Measurements from ENCODE around the gene SLC13A2.

Gene SLC13A2

DNA sequence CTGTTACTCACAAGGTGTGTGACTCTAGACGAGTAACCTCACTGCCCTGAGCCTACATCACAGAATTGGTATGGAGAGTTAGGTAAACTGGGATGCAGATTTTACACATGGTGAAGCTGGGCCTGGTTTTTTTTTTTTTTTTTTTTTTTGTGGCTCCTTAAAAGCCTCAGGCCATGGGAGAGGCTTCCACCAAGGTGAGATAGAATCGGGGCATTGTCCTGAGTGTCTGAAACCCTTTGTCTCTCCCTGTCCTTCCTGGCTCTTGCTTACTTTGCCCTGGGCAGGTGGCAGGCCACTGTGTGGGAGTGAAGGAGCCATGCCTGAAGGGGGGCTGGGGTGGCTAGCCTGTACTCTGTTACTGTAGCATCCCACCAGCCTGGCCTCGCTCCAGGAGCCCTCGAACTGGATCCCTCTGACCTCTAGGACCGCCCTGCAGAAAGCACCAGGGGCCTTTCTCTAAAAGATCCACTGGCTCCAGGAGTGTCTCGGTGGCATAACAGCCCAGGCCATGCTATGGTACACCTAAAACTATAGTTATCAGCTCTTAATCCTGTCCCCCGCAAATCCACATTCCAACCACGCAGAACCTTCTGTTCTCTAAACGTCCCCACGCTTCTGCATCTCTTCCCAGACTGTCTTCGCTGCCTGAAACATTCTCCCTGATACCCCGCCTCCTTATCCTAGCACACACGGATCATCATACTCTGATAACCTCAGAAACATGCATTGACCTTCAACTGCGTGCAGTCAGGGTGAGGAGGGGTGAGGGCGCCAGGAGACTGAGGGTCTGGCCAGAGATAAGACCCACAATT is 1.7 kb upstream of the SLC13A2 start:
- Histone ChIP-seq H3K4me2 (ENCODE audit: low read length) (no peak overlapping the region), H3K4me3 (ENCODE audit: low read length) (no peak overlapping the region), H3K9ac (ENCODE audit: low read length) (no peak overlapping the region), H4K5ac (ENCODE audit: low read length) (no peak overlapping the region), H3K4ac (ENCODE audit: low read depth, low read length) (no peak overlapping the region), H3K56ac (ENCODE audit: low read length) (peak overlapping the region; percentile 25), H2BK15ac (replicated peaks; ENCODE audit: low read depth) (no peak overlapping the region), H3K79me1 (ENCODE audit: low read length) (no peaks in the 10 kb centered on the region), H3K4me1 (ENCODE audit: control insufficient read depth, low read depth, low read length) (no peaks in the 10 kb centered on the region), H3K79me2 (ENCODE audit: control insufficient read depth, insufficient read depth, low read length) (no peaks in the 10 kb centered on the region), H3K27ac (ENCODE audit: low read depth, low read length) (no peak overlapping the region), H2BK120ac (ENCODE audit: low read depth, low read length) (no peak overlapping the region), H3K18ac (ENCODE audit: low read length) (no peak overlapping the region), H2AK5ac (ENCODE audit: low read length) (no peak overlapping the region), H2BK5ac (ENCODE audit: low read length) (no peak overlapping the region), H4K8ac (ENCODE audit: low read depth, low read length) (no peak overlapping the region), H3K23ac (ENCODE audit: low read length) (no peak overlapping the region), H3K36me3 (ENCODE audit: control insufficient read depth, insufficient read depth, low read length) (no peaks in the 10 kb centered on the region), H3K27me3 (ENCODE audit: insufficient read depth, low read length, poor library complexity) (no peaks in the 10 kb centered on the region)
- WGBS (ENCODE audit: extremely low coverage, insufficient coverage, low lambda C conversion rate): no CpG with 5 or more reads among the region's 15 CpGs
- DNase-seq: peak; percentile 40

DNA sequence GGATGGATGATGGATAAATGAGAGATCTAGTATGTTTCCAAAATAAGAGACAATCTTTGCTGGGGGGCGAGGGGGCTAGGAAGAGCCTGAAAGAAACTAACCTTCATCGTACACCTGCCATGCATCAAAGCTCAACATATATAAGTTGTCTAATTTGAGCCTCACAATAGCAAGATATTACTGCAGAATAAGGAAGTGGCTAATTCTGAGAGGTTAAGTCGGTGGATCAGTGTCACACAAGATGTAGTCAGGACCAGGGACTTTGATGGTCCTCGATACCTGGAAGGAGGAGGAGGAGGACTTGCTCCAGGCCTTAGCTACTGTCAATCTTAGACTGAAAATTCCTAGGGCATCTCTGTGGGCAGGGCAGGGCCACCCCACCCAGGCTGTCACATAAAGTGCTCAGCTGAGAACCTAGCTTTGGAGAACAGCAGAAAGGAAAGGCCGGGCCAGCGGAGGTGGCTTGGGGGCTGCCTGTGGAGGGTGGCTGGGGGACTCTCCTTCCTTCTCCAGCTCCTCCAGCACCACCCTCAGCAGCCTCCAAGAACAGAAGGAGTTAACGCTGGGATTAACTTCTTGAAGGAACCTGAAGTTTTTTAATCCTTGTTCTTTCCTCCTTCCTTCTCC is 460 bp upstream of the SLC13A2 start:
- Histone ChIP-seq H3K27me3 (ENCODE audit: insufficient read depth, low read length, poor library complexity) (no peaks in the 10 kb centered on the region), H4K8ac (ENCODE audit: low read depth, low read length) (no peak overlapping the region), H2BK15ac (replicated peaks; ENCODE audit: low read depth) (no peak overlapping the region), H2AK5ac (ENCODE audit: low read length) (no peak overlapping the region), H3K27ac (ENCODE audit: low read depth, low read length) (no peak overlapping the region), H3K79me2 (ENCODE audit: control insufficient read depth, insufficient read depth, low read length) (no peaks in the 10 kb centered on the region), H2BK5ac (ENCODE audit: low read length) (no peak overlapping the region), H3K36me3 (ENCODE audit: control insufficient read depth, insufficient read depth, low read length) (no peaks in the 10 kb centered on the region), H3K9ac (ENCODE audit: low read length) (no peak overlapping the region), H3K79me1 (ENCODE audit: low read length) (no peaks in the 10 kb centered on the region), H3K56ac (ENCODE audit: low read length) (no peak overlapping the region), H3K4ac (ENCODE audit: low read depth, low read length) (no peak overlapping the region), H2BK120ac (ENCODE audit: low read depth, low read length) (no peak overlapping the region), H3K4me1 (ENCODE audit: control insufficient read depth, low read depth, low read length) (no peaks in the 10 kb centered on the region), H3K4me2 (ENCODE audit: low read length) (no peak overlapping the region), H3K23ac (ENCODE audit: low read length) (no peak overlapping the region), H4K5ac (ENCODE audit: low read length) (no peak overlapping the region), H3K4me3 (ENCODE audit: low read length) (no peak overlapping the region), H3K18ac (ENCODE audit: low read length) (no peak overlapping the region)
- no peak for DNase-seq
- no CpG with 5 or more reads among the region's 7 CpGs for WGBS (ENCODE audit: extremely low coverage, insufficient coverage, low lambda C conversion rate)

DNA sequence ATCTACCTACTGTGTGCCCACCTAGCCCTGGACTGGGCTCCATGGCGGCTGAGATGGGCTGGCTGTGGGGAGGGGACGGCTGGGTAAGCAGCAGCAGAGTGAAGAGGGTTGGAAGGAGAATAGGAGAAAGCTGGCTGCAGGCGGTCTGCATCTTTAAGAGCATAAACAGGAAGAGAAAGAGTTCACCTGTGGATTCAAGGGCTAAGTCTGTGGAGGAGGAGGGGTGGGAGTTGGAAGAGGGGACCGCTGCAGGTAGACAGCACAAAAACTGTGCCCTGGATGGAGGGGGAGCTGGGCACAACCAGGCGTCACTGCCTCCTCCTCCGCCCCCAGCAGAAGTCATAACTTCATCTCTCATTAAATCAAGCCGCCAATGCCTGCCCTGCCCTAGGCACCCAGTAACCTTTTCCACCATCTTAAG is 677 bp downstream of the SLC13A2 start:
- no peak for DNase-seq
- Histone ChIP-seq H3K4me1 (ENCODE audit: control insufficient read depth, low read depth, low read length) (no peaks in the 10 kb centered on the region), H3K18ac (ENCODE audit: low read length) (no peak overlapping the region), H3K36me3 (ENCODE audit: control insufficient read depth, insufficient read depth, low read length) (no peaks in the 10 kb centered on the region), H2AK5ac (ENCODE audit: low read length) (no peak overlapping the region), H3K9ac (ENCODE audit: low read length) (no peak overlapping the region), H3K79me1 (ENCODE audit: low read length) (no peaks in the 10 kb centered on the region), H3K56ac (ENCODE audit: low read length) (no peak overlapping the region), H4K8ac (ENCODE audit: low read depth, low read length) (no peak overlapping the region), H4K5ac (ENCODE audit: low read length) (no peak overlapping the region), H3K4me3 (ENCODE audit: low read length) (no peak overlapping the region), H2BK15ac (replicated peaks; ENCODE audit: low read depth) (no peak overlapping the region), H2BK5ac (ENCODE audit: low read length) (no peak overlapping the region), H3K4ac (ENCODE audit: low read depth, low read length) (no peak overlapping the region), H3K27me3 (ENCODE audit: insufficient read depth, low read length, poor library complexity) (no peaks in the 10 kb centered on the region), H3K23ac (ENCODE audit: low read length) (no peak overlapping the region), H3K27ac (ENCODE audit: low read depth, low read length) (no peak overlapping the region), H2BK120ac (ENCODE audit: low read depth, low read length) (no peak overlapping the region), H3K79me2 (ENCODE audit: control insufficient read depth, insufficient read depth, low read length) (no peaks in the 10 kb centered on the region), H3K4me2 (ENCODE audit: low read length) (no peak overlapping the region)
- no CpG with 5 or more reads among the region's 7 CpGs for WGBS (ENCODE audit: extremely low coverage, insufficient coverage, low lambda C conversion rate)

DNA sequence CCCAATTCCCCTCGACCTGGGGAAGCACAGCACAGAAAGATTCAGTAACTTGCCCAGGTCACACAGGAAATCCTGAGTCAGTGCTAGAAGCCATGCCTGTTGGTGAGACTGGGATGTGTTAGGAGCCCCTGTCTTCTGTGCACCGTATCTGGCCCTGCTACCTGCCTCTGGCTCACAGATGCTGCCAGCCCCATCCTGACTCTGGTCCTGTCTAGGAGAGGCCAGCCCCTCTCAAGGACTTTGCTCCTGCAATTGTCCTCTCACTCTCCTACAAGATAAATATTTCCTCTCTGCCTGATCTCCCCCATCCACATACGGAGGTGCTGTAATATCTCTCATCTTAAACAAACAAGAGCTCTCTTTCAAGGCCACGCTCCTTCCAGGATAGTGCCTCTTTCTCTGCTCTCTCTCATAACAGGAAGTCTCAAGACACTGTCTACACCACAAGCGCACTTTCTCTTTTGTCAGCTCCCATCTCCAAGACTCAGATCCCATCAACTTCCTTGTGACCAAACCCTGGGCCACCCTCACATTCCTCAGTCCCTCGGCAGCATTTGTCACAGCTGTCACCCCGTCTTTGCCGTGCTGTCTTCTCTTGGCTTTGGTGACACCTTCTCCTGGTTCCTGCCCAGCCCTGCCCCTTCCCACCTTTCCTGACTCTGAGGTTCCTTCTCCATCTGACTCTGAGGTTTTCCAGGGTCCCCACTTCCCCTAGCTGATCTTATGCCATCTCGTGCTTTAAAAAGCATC is 1.9 kb downstream of the SLC13A2 start:
- Histone ChIP-seq H3K27me3 (ENCODE audit: insufficient read depth, low read length, poor library complexity) (no peaks in the 10 kb centered on the region), H3K9ac (ENCODE audit: low read length) (no peak overlapping the region), H3K56ac (ENCODE audit: low read length) (no peak overlapping the region), H2BK5ac (ENCODE audit: low read length) (no peak overlapping the region), H3K27ac (ENCODE audit: low read depth, low read length) (no peak overlapping the region), H3K4me2 (ENCODE audit: low read length) (no peak overlapping the region), H4K8ac (ENCODE audit: low read depth, low read length) (no peak overlapping the region), H2AK5ac (ENCODE audit: low read length) (no peak overlapping the region), H4K5ac (ENCODE audit: low read length) (no peak overlapping the region), H3K79me1 (ENCODE audit: low read length) (no peaks in the 10 kb centered on the region), H3K4me1 (ENCODE audit: control insufficient read depth, low read depth, low read length) (no peaks in the 10 kb centered on the region), H2BK120ac (ENCODE audit: low read depth, low read length) (no peak overlapping the region), H2BK15ac (replicated peaks; ENCODE audit: low read depth) (no peak overlapping the region), H3K18ac (ENCODE audit: low read length) (no peak overlapping the region), H3K79me2 (ENCODE audit: control insufficient read depth, insufficient read depth, low read length) (no peaks in the 10 kb centered on the region), H3K36me3 (ENCODE audit: control insufficient read depth, insufficient read depth, low read length) (no peaks in the 10 kb centered on the region), H3K4me3 (ENCODE audit: low read length) (no peak overlapping the region), H3K23ac (ENCODE audit: low read length) (no peak overlapping the region), H3K4ac (ENCODE audit: low read depth, low read length) (no peak overlapping the region)
- no CpG with 5 or more reads among the region's 9 CpGs for WGBS (ENCODE audit: extremely low coverage, insufficient coverage, low lambda C conversion rate)
- DNase-seq: no peak

DNA sequence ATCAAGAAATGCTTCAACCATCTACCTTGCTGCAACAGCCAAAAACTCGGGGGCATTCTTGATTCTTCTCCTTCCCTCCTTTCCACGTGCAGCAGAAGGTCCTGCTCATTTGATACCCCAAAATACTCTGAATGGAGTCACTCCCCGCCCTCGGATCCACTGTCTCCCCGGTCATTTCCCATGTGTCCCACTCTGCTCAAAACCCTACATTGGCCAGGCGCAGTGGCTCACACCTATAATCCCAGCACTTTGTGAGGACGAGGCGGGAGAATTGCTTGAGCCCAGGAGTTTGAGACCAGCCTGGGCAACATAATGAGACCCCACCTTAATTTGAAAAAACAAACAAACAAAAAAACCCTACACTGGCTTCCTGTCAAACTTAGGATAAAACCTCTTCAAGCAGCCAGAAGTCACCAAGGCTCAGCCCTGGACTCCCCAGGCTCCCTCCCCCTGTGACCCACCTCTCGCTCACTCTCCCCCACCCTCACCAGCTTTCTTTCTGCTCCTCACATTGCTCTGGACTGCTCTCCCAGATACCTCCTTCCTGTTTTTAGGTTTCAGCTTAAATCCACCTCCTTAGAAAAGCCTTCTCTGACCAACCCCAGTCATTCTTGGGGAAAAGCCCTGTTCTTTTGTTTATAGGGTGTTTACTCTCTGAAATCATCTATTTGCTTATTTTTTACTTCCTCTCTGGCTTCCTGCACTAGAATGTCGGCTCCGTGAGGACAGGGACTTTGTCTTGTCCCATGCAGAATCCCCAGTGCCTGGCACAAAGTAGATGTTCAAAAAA is 2.8 kb downstream of the SLC13A2 start:
- H3K56ac ChIP-seq (ENCODE audit: low read length): no peak overlapping the region
- no peak overlapping the region for H3K4me2 ChIP-seq (ENCODE audit: low read length)
- no peak overlapping the region for H2BK120ac ChIP-seq (ENCODE audit: low read depth, low read length)
- H3K27me3 ChIP-seq (ENCODE audit: insufficient read depth, low read length, poor library complexity): no peaks in the 10 kb centered on the region
- H3K36me3 ChIP-seq (ENCODE audit: control insufficient read depth, insufficient read depth, low read length): no peaks in the 10 kb centered on the region
- H4K8ac ChIP-seq (ENCODE audit: low read depth, low read length): no peak overlapping the region
- no peak overlapping the region for H3K23ac ChIP-seq (ENCODE audit: low read length)
- no peak overlapping the region for H3K4ac ChIP-seq (ENCODE audit: low read depth, low read length)
- no peak overlapping the region for H3K9ac ChIP-seq (ENCODE audit: low read length)
- no peak overlapping the region for H3K4me3 ChIP-seq (ENCODE audit: low read length)
- H3K27ac ChIP-seq (ENCODE audit: low read depth, low read length): no peak overlapping the region
- H3K79me2 ChIP-seq (ENCODE audit: control insufficient read depth, insufficient read depth, low read length): no peaks in the 10 kb centered on the region
- no peak overlapping the region for H2BK15ac ChIP-seq (replicated peaks; ENCODE audit: low read depth)
- H3K18ac ChIP-seq (ENCODE audit: low read length): no peak overlapping the region
- H2AK5ac ChIP-seq (ENCODE audit: low read length): no peak overlapping the region
- H3K4me1 ChIP-seq (ENCODE audit: control insufficient read depth, low read depth, low read length): no peaks in the 10 kb centered on the region
- DNase-seq: no peak
- no peaks in the 10 kb centered on the region for H3K79me1 ChIP-seq (ENCODE audit: low read length)
- no CpG with 5 or more reads among the region's 11 CpGs for WGBS (ENCODE audit: extremely low coverage, insufficient coverage, low lambda C conversion rate)
- H4K5ac ChIP-seq (ENCODE audit: low read length): no peak overlapping the region
- H2BK5ac ChIP-seq (ENCODE audit: low read length): no peak overlapping the region

Measured in mesendoderm (in vitro differentiated cells).